AG04450 (cell line): ENCODE measurements around the gene IMP4. TPM values are rescaled to one million over a fixed set of nuclear protein-coding genes. Genes with fewer than 3 reads are reported as not detected.

Source experiments
- CTCF ChIA-PET: fragments of 300-600, 350-600 bp; formaldehyde crosslinking; extraction: SDS; loops from one replicate; lab custom pipeline; 2022; ENCODE audit warnings: antibody characterized with exemption, inconsistent platforms; lab: Charles Lee
- POLR2A ChIA-PET: fragments of 350-600 bp; formaldehyde crosslinking; extraction: SDS; loops from one replicate; lab custom pipeline; 2021; ENCODE audit warnings: antibody characterized with exemption, inconsistent platforms; lab: Yijun Ruan, JAX
- DNase-seq: peaks from one replicate; pipeline ENCODE4 v3.0.0-alpha.2; 2011; ENCODE audit warnings: low read depth, low spot score
- H3K27ac ChIP-seq: one replicate; pipeline ENCODE4 v1.5.1; 2012; ENCODE audit warnings: low read depth, low read length, control low read depth
- H3K27me3 ChIP-seq: one replicate; pipeline ENCODE4 v1.6.0; 2012; ENCODE audit warnings: low read length; ENCODE audit not compliant: control insufficient read depth, insufficient read depth
- H3K4me3 ChIP-seq: 2 replicates; pipeline ENCODE4 v1.5.1; 2011; ENCODE audit warnings: mild to moderate bottlenecking, low read depth, low read length, control low read depth
- H3K9me3 ChIP-seq: 2 replicates; pipeline ENCODE4 v1.5.1; 2012; ENCODE audit warnings: low read length; ENCODE audit not compliant: control insufficient read depth, insufficient read depth
- CTCF ChIP-seq: IDR thresholded peaks from 2 replicates; pipeline ENCODE4 v1.5.1; 2011; ENCODE audit warnings: low read depth, low read length, control low read depth, inconsistent platforms
- polyA plus RNA-seq: library from polyadenylated mRNA; depleted of rRNA; stranded (reverse); fragments of >200 nt; gene quantifications from 2 replicates; pipeline ENCODE4 v1.2.3, GENCODE V29; 2011

Gene IMP4
- polyA plus RNA-seq, 1 experiment = 51.0 TPM

GRCh38 chr2:130345091-130345490 lies 2.4 kb downstream of the IMP4 start:
- H3K27me3 ChIP-seq = no peaks in the 10 kb centered on the region
- DNase-seq = no peak
- no peaks in the 10 kb centered on the region; the same call in 1 of the 2 replicates for H3K9me3 ChIP-seq
- POLR2A ChIA-PET = no interaction called here
- no peak overlapping the region for H3K4me3 ChIP-seq
- no peak for TF ChIP-seq CTCF
- CTCF ChIA-PET = no interaction called here
- no peak overlapping the region for H3K27ac ChIP-seq

GRCh38 chr2:130345611-130346010 lies 2.9 kb downstream of the IMP4 start:
- DNase-seq = no peak
- no peak overlapping the region for H3K27ac ChIP-seq
- ChIA-PET POLR2A (no interaction called here), CTCF (no interaction called here)
- no peaks in the 10 kb centered on the region; the same call in 1 of the 2 replicates for H3K9me3 ChIP-seq
- no peak for TF ChIP-seq CTCF
- H3K4me3 ChIP-seq = no peak overlapping the region
- H3K27me3 ChIP-seq = no peaks in the 10 kb centered on the region

GRCh38 chr2:130346041-130346740 lies 3.5 kb downstream of the IMP4 start:
- no peak for DNase-seq
- Histone ChIP-seq H3K27me3 (no peaks in the 10 kb centered on the region), H3K4me3 (no peak overlapping the region), H3K9me3 (no peaks in the 10 kb centered on the region; the same call in 1 of the 2 replicates), H3K27ac (no peak overlapping the region)
- TF ChIP-seq CTCF = no peak
- POLR2A ChIA-PET = no interaction called here
- CTCF ChIA-PET = interaction anchor here (2.2 kb wide), 1 partner anchor 27 kb away, joined by 7 read pairs; no protein-coding TSS in a partner anchor

GRCh38 chr2:130346741-130347066 lies 4.0 kb downstream of the IMP4 start:
- POLR2A ChIA-PET = no interaction called here
- no peak for DNase-seq
- no peak for TF ChIP-seq CTCF

GRCh38 chr2:130347220-130347925 lies 4.7 kb downstream of the IMP4 start:
- TF ChIP-seq CTCF = no peak
- ChIA-PET CTCF (interaction anchor here (2.2 kb wide), 1 partner anchor 26 kb away, joined by 7 read pairs; no protein-coding TSS in a partner anchor), POLR2A (no interaction called here)
- Histone ChIP-seq H3K9me3 (no peaks in the 10 kb centered on the region; the same call in 1 of the 2 replicates), H3K27me3 (no peaks in the 10 kb centered on the region), H3K4me3 (no peak overlapping the region), H3K27ac (no peak overlapping the region)
- DNase-seq = no peak

More at GRCh38 chr2:130346741-130347066, 4.0 kb downstream of the IMP4 start:
- H3K9me3 ChIP-seq = no peaks in the 10 kb centered on the region; the same call in 1 of the 2 replicates
- H3K27ac ChIP-seq = no peak overlapping the region
- CTCF ChIA-PET = interaction anchor here (2.2 kb wide), 1 partner anchor 27 kb away, joined by 7 read pairs; no protein-coding TSS in a partner anchor
- no peaks in the 10 kb centered on the region for H3K27me3 ChIP-seq
- no peak overlapping the region for H3K4me3 ChIP-seq
